Posterior cingulate gyrus (tissue), 11 donors: Measurements from ENCODE around the gene CELA3A.
A peak's percentile ranks its signal among the peaks of the same experiment; 100 is the strongest.
"Not testable (repeated sequence)": the region's sequence is repeated elsewhere in the genome, so short reads cannot be mapped to it uniquely, and the experiment has no call there.

Experiments
- DNase-seq, 10 donors: peaks; one replicate each; pipeline versions ENCODE4 v3.0.0 to v3.0.0-alpha.2; 2020 to 2021; ENCODE audit warnings: mixed read lengths in 3 of 10
- intact Hi-C: fragments of 100-400 bp; cut with DNase I; formaldehyde crosslinking; loops from one replicate; pipeline ENCODE4 v1.15.1; 2023

CELA3A gene

GRCh38 chr1:22001409-22001808 is at the start of gene CELA3A:
Gene CELA3A (plus strand): TSS chr1:22001657. CDS start chr1:22001675, 18 bp downstream.
- intact Hi-C loops, result no loop called here
- no peak for DNase-seq

- intact Hi-C loops, result no loop called here
- DNase-seq, result peak in 2 of 10 donors; percentile 35 to 45
Observed at GRCh38 chr1:21952786-21953520, 48.5 kb upstream of the CELA3A start.

GRCh38 chr1:21955058-21955457 is 46.4 kb upstream of the CELA3A start:
- intact Hi-C loops, result no loop called here
- peak in 2 of 10 donors; percentile 31 to 73 for DNase-seq

- intact Hi-C loops, result no loop called here
- DNase-seq, result peak in 2 of 10 donors; percentile 48 to 51
Observed at GRCh38 chr1:21955501-21956281, 45.8 kb upstream of the CELA3A start.

GRCh38 chr1:21956720-21957552 is 44.5 kb upstream of the CELA3A start:
- DNase-seq, result peak in 2 of 10 donors; percentile 68 to 70
- intact Hi-C loops, result no loop called here

GRCh38 chr1:21961337-21961736 is 40.1 kb upstream of the CELA3A start:
- intact Hi-C loops, result loop anchor here (5.0 to 10.0 kb wide), 3 partner anchors 257 to 587 kb away; no protein-coding TSS in a partner anchor

GRCh38 chr1:21961799-21962198 is 39.7 kb upstream of the CELA3A start:
- intact Hi-C loops, result loop anchor here (5.0 to 10.0 kb wide), 3 partner anchors 257 to 587 kb away; no protein-coding TSS in a partner anchor
- DNase-seq, result peak in 2 of 10 donors; percentile 32 to 58

More at GRCh38 chr1:21961337-21961736, 40.1 kb upstream of the CELA3A start:
- peak in 1 of 10 donors; percentile 11 for DNase-seq

GRCh38 chr1:21963477-21964217 is 37.8 kb upstream of the CELA3A start:
- DNase-seq, result peak; percentile 50 to 96 (median 80)
- intact Hi-C loops, result loop anchor here (1.0 to 10.0 kb wide), 4 partner anchors 259 to 589 kb away; partner anchors contain the start of gene ALPL

- intact Hi-C loops, result loop anchor here (10.0 kb wide), 2 partner anchors 262 to 592 kb away; no protein-coding TSS in a partner anchor
- peak in 2 of 10 donors; percentile 52 to 53 for DNase-seq
Observed at GRCh38 chr1:21966247-21967000, 35.0 kb upstream of the CELA3A start.

GRCh38 chr1:21967216-21967615 is 34.2 kb upstream of the CELA3A start:
- intact Hi-C loops, result loop anchor here (10.0 kb wide), 2 partner anchors 262 to 592 kb away; no protein-coding TSS in a partner anchor

GRCh38 chr1:21969066-21969465 is 32.4 kb upstream of the CELA3A start:
- intact Hi-C loops, result loop anchor here (10.0 kb wide), 2 partner anchors 264 to 594 kb away; no protein-coding TSS in a partner anchor
- peak in 2 of 10 donors; percentile 42 to 76 for DNase-seq

More at GRCh38 chr1:21967216-21967615, 34.2 kb upstream of the CELA3A start:
- DNase-seq, result not testable (repeated sequence)

GRCh38 chr1:21970523-21970922 is 30.9 kb upstream of the CELA3A start:
- DNase-seq, result peak in 2 of 10 donors; percentile 0 to 20
- intact Hi-C loops, result not testable (repeated sequence)

GRCh38 chr1:21972973-21973441 is 28.4 kb upstream of the CELA3A start:
- DNase-seq, intact Hi-C loops: not testable (repeated sequence)

GRCh38 chr1:21973948-21974347 is 27.5 kb upstream of the CELA3A start:
- DNase-seq, result peak in 1 of 10 donors; percentile 15
- intact Hi-C loops, result not testable (repeated sequence)

GRCh38 chr1:21974699-21975098 is 26.8 kb upstream of the CELA3A start:
- intact Hi-C loops, result not testable (repeated sequence)
- peak in 1 of 10 donors; percentile 18 for DNase-seq

- DNase-seq, result peak in 1 of 10 donors; percentile 12
- intact Hi-C loops, result not testable (repeated sequence)
Observed at GRCh38 chr1:21975296-21975695, 26.2 kb upstream of the CELA3A start.

- intact Hi-C loops, result not testable (repeated sequence)
- peak in 2 of 10 donors; percentile 8 to 25 for DNase-seq
Observed at GRCh38 chr1:21976703-21977239, 24.7 kb upstream of the CELA3A start, which contains the start of gene CELA3B. Gene CELA3B (plus strand): TSS chr1:21977022. CDS start chr1:21977040, 18 bp downstream.

GRCh38 chr1:21978209-21978608 is 23.2 kb upstream of the CELA3A start:
- intact Hi-C loops, result not testable (repeated sequence)
- peak in 1 of 10 donors; percentile 43 for DNase-seq
